ENCODE data around the gene ANKRD33B.
"Not testable (repeated sequence)": the region's sequence is repeated elsewhere in the genome, so short reads cannot be mapped to it uniquely, and the experiment has no call there.

ANKRD33B gene

DNA sequence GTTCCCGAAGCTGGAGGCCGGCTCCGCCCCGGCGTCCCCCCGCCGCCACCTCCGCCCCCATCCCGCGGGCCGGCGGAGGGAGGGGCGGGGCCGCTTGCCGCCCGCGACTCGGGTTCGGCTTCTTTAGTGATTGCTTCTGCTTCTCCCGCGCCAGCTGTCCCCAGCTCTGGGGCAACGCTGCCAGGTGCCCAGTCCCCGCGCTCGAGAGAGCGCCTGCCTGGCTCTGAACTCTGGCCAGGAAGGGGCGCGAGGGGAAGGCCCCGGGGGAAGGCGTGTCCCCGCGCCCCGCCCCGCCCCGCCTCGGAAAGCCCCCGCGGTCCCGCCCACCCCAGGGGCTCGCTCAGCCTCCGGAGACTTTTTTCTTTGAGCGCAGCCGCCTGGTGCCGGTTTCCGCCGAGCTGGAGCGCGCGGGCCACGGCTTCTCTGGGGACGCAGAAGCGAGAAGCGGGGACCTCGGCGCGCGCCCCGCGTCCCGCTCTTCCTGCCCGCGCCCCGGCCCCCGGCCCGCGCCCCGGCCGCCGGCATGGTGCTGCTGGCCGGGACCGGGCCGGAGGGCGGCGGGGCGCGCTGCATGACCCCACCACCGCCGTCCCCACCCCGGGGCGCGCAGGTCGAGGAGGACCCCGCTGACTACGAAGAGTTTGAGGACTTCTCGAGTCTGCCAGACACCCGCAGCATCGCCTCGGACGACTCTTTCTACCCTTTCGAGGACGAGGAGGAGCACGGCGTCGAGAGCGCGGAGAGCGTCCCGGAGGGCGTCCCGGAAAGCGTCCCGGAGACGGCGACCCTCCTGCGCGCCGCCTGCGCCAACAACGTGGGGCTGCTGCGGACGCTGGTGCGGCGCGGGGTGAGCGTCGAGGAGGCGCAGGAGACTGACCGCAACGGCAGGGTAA is at the start of gene ANKRD33B:
Gene ANKRD33B (plus strand): TSS at position 126 of the 893 bp plus-strand sequence. CDS start 398 bp downstream, at position 524.
- peak; percentile 68 to 72 for DNase-seq (ENCODE audit: low read depth in 2 of 2)

- not testable (repeated sequence) for DNase-seq (ENCODE audit: low read depth in 2 of 2)
These were observed 49.3 kb upstream of the ANKRD33B start for GRCh38 chr5:10514572-10514971.

DNA sequence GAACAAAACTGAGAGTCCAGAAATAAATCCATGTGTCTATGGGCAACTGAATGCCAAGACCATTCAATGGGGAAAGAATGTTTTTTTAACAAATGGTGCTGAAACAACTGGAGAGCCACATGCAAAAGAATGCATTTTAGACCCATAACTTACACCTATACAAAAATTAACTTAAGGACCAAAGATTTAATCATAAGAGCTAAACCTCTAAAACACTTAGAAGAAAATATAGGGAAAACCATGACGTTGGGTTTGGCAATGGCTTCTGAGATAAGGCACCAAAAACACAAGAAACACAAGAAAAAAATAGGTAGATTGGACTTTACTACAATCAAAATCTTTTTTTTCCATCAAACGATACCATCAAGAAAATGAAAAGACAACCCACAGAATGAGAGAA is 48.4 kb upstream of the ANKRD33B start:
- DNase-seq (ENCODE audit: low read depth in 2 of 2), result no peak

- no peak for DNase-seq (ENCODE audit: low read depth in 2 of 2)
These were observed 45.5 kb upstream of the ANKRD33B start for GRCh38 chr5:10518347-10518746.

DNA sequence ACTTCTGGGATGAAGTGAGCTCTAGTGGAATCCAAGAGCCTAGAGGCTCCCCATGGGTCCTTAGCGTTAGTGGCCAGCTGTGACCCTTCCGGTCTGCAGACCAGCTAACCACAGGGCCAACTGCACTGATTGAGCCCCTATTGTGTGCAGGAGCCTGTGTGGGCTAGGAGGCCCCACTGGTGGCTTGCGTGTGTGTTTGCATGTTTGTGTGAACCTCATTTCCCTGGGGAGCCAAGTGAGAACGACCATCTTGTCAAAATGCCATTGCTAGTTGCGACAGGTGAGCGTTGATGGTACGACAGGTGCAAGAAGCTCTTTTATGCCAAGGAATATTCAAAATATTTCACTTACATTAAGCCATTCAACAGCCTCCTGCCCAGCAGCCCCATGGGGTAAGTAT is 44.1 kb upstream of the ANKRD33B start:
- no peak for DNase-seq (ENCODE audit: low read depth in 2 of 2)

DNA sequence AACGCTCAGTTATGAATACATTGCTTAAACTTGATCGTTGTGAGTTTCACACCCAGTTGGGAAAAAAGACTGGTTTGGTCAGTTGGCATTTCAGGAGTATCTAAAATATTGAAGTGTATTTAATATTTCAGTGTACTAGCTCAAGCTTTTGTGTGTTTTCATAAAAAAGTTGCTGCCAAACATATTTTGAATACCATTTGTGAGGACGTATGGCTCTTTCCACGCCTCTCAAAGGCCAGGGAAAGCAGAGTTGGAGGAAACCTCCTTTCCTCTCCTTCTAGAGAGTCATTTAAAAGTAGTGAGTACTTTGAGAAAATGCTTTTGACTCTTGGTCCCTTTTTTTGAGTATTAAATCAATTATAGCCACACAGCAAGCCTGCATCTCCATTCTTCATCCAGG is 43.2 kb upstream of the ANKRD33B start:
- no peak for DNase-seq (ENCODE audit: low read depth in 2 of 2)

DNA sequence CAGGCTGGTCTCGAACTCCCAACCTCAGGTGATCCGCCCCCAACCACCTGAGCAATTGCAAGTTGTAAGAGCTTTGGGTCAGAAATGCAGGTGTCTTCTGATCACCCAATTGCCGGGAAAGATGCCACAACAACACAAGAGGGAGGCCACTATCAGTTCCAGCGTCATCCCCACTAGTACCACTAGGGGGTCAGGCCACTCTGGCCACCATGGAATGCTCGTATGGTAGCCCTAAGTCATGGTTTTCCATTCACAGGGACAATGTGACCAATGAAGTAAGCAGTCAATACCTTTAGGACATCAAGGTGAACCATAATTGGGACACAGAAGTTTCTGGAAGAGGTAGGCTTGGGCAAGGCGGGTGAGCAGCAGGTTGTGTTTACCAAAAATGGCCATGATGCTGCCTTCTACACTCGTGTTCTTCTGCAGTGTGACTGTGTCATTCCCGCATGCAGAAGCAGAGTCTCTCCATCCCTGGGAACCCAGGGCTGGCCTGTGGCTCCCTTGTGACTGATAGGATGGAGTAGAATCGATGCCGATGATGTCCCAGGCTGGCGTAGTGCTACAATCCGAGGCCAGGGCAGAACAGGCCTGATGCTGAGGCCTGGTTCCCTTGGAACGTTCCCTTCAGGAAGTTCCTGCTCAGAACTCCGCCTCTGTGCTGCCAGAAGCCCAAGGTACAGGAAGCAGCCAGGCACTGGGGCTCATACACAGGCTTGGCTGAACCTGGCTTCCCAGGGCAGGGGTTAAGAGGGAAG is 42.2 kb upstream of the ANKRD33B start:
- no peak for DNase-seq (ENCODE audit: low read depth in 2 of 2)

DNA sequence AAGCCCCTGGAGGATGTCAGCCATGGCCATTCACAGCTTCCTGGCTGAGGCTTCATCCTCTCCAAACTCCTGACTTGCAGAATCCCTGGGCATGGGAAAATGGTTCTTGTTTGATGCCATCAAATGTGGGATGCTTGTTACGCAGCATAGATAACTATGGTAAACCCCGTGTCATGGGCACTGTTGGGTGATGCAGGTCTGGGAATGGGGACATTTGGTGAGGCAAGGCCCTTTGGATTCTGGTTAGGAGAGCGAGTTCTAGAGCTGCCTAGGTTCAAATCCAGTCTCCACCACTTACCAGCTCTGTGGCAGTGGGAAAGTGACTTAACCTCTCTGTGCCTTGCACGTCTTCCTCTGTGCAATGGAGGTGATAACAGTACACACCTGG is 41.7 kb upstream of the ANKRD33B start:
- DNase-seq (ENCODE audit: low read depth in 2 of 2), result no peak

DNA sequence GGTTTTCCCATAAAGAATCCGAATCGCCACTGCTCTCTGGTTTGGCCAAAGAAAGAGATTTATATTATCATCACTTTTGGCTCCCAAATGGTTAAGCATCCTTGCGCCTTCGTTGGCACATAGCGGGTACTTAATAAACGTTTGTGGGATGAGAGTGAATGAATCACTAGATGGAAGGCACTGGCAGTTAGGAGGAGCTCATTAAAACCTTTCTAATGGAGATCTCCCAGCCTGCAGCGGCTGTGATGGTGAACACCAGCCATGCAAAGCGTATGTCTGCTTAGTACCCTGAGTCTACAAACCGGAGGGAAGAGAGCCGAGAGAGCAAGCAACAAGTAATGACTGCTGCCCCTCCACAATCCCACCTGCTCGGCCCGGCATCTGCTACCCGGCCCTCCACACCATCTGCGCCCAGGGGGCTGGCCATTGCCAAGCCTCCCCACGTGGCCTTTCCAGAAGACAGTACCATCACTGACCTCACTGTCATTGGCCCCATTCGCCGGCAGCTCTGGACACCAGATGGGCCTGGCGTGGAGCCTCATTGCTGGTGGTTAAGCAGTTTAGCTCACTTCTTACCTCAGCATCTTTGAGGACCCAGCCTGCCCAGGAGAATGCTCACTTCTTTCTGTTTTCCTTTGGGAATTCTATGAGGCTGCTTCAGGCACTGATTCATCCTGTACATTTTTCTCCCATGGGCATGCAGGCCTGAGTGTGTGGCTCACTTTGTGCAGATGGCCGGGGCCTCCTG is 39.3 kb upstream of the ANKRD33B start:
- no peak for DNase-seq (ENCODE audit: low read depth in 2 of 2)

DNA sequence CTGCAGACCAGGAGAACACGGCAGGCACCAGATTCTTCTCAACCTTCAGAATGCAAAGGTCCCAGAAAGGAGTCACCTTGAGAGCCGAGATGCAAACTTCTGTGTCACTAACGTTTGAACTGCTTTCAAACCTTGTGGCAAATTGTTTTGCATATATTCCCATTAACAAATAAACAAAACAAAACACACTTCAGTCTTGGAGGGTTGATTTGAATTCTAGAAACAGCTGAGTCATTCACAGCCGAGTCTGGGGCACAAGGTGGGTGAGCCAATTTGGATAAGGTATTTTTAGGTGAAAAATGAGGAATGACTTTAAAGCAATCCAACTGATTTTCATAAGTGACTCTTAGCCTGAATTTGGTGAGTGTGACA is 38.8 kb upstream of the ANKRD33B start:
- DNase-seq (ENCODE audit: low read depth in 2 of 2), result no peak

- DNase-seq (ENCODE audit: low read depth in 2 of 2), result no peak
These were observed 36.5 kb upstream of the ANKRD33B start for GRCh38 chr5:10527281-10527950.

DNA sequence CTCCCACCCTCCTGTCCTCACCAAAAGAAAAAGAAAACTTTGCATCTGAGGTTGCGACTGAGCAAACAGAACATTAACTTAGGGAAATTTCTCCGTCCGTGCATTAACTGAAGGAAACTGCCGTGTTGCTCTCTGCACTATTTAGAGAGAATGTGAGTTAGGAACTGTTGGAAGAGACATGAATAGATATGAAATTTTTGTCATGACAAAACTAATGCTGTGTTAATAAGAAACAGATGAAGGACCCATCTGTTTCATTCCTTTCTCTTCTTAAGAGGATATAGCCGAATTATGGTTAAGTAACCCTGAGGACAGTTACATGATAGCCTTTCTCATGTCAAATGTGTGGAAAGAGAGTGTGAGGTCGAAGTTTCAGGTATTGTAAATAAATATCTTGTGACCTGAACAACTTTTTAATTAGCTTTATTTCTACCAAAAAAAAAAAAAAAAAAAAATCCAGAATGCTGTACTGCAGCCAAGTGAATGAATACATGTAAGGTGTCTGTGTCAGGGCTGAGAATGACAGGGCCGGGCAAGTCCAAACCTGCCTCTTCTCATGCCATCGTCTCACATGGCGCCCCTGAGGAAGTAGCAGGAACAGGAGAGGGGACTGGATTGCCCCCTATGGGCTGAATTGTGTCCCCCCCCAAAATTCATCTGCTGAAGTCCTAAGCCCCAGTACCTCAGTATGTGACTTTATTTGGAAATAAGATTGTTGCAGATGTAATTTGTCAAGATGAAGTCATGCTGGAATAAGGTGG is 35.6 kb upstream of the ANKRD33B start:
- no peak for DNase-seq (ENCODE audit: low read depth in 2 of 2)

GRCh38 chr5:10528827-10529226 is 35.0 kb upstream of the ANKRD33B start:
- DNase-seq (ENCODE audit: low read depth in 2 of 2), result no peak

GRCh38 chr5:10530601-10531320 is 33.1 kb upstream of the ANKRD33B start:
- no peak for DNase-seq (ENCODE audit: low read depth in 2 of 2)

DNA sequence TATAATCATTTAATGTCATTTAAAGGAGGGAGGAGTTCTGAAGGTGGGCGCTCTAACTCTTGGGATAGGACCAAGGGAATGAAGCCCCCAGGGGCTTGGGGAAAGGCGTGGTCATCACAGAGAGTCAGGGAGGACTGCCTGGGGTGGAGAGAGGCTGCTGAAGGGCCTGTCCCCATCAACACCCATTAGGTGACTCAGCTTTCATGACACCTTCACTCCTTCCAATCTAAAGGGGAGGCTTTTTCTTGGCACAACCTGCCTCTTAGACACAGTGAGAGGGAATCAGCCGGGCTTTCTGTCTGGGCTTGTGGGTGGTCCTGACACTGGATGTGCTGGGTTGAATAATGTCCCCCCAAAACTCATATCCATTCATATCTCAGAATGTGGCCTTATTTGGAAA is 31.4 kb upstream of the ANKRD33B start:
- DNase-seq (ENCODE audit: low read depth in 2 of 2), result no peak

- no peak for DNase-seq (ENCODE audit: low read depth in 2 of 2)
These were observed 30.6 kb upstream of the ANKRD33B start for GRCh38 chr5:10533226-10533625.

- no peak for DNase-seq (ENCODE audit: low read depth in 2 of 2)
These were observed 29.0 kb upstream of the ANKRD33B start for GRCh38 chr5:10534561-10535530.

DNA sequence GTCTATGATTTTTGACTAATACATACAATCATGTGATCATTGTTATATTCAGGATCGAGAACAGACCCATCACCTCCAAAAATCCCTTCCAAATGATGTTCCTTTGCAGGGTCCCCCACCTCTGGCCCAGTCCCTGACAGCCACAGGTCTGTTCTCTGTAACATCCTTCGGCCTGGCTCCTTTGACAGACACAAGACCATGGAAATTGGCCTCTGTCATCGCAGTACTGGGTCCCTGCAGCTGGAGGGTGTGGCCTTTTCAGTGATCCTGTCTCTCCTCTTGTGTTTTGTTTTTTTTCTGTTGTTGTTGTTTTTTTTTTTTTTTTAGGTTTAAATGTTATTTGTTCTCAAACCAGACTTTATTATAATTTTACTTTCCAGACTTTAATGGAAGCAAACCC is 27.4 kb upstream of the ANKRD33B start:
- DNase-seq (ENCODE audit: low read depth in 2 of 2), result no peak

- DNase-seq (ENCODE audit: low read depth in 2 of 2), result no peak
These were observed 26.8 kb upstream of the ANKRD33B start for GRCh38 chr5:10536931-10537579.

All from stimulated activated CD8-positive, alpha-beta memory T cell treated with anti-CD3 and anti-CD28 coated beads, Interleukin-15, amount 100 ng/mL, for 48 hours (primary cell).